Activated CD4-positive, alpha-beta T cell treated with anti-CD3 and anti-CD28 coated beads, Interleukin-2, amount 50 U/mL, for 4 hours (primary cell): ENCODE results near the gene SPTBN4.
"Not testable (repeated sequence)": the region's sequence is repeated elsewhere in the genome, so short reads cannot be mapped to it uniquely, and the experiment has no call there.

Source experiments
- DNase-seq, 2 experiments: peaks; one replicate each; pipeline ENCODE4 v3.0.0-alpha.2; 2020

Gene SPTBN4

GRCh38 chr19:40589591-40590429 is 123.0 kb downstream of the SPTBN4 start:
- DNase-seq = no peak

GRCh38 chr19:40590464-40591265 is 123.9 kb downstream of the SPTBN4 start:
- DNase-seq = no peak

GRCh38 chr19:40591724-40592123 is 124.9 kb downstream of the SPTBN4 start:
- DNase-seq = not testable (repeated sequence)

GRCh38 chr19:40592170-40592569 is 125.4 kb downstream of the SPTBN4 start:
- DNase-seq = no peak

- no peak for DNase-seq
Measured at GRCh38 chr19:40594255-40594654, 127.5 kb downstream of the SPTBN4 start.

- DNase-seq = no peak
Measured at GRCh38 chr19:40594657-40595091, 127.9 kb downstream of the SPTBN4 start.

- DNase-seq = no peak
Measured at GRCh38 chr19:40596608-40597328, 130.0 kb downstream of the SPTBN4 start.

- no peak for DNase-seq
Measured at GRCh38 chr19:40597329-40597838, 130.6 kb downstream of the SPTBN4 start.

GRCh38 chr19:40598121-40598917 is 131.5 kb downstream of the SPTBN4 start:
- DNase-seq = peak; percentile 79 to 80

- no peak for DNase-seq
Measured at GRCh38 chr19:40598918-40599307, 132.1 kb downstream of the SPTBN4 start.

GRCh38 chr19:40599331-40599901 is 132.6 kb downstream of the SPTBN4 start:
- DNase-seq = no peak

- no peak for DNase-seq
Measured at GRCh38 chr19:40599902-40600569, 133.2 kb downstream of the SPTBN4 start.

- DNase-seq = no peak
Measured at GRCh38 chr19:40600570-40601133, 133.9 kb downstream of the SPTBN4 start.

- DNase-seq = no peak
Measured at GRCh38 chr19:40601134-40601974, 134.6 kb downstream of the SPTBN4 start, which contains the start of gene LTBP4. LTBP4 (plus strand) TSS chr19:40601369; CDS start chr19:40601388, 19 bp downstream.

- DNase-seq = no peak
Measured at GRCh38 chr19:40603071-40603388, 136.2 kb downstream of the SPTBN4 start.

GRCh38 chr19:40603389-40604170 is 136.8 kb downstream of the SPTBN4 start:
- peak; percentile 97 to 98 for DNase-seq

- no peak for DNase-seq
Measured at GRCh38 chr19:40604171-40604646, 137.4 kb downstream of the SPTBN4 start.

- no peak for DNase-seq
Measured at GRCh38 chr19:40604647-40605215, 137.9 kb downstream of the SPTBN4 start.
